Effector memory CD8-positive, alpha-beta T cell (primary cell): ENCODE results near the gene ISYNA1.

Experiments
- ATAC-seq: fragments of 150-1000 bp; cut with Tn5 transposase; replicated peaks from 2 replicates; pipeline ENCODE4 v1.10.0; 2021; ENCODE audit warnings: mild to moderate bottlenecking, moderate library complexity
- DNase-seq, 3 experiments: peaks; one replicate each; pipeline ENCODE4 v3.0.0; 2021
- H3K27ac Mint-ChIP-seq, 2 donors: one replicate each; pipeline ENCODE4 v1.8.0; 2022; ENCODE audit warnings: mild to moderate bottlenecking in 2 of 2, mixed read lengths in 2 of 2, moderate library complexity in 2 of 2
- H3K27me3 Mint-ChIP-seq, 2 donors: one replicate each; pipeline ENCODE4 v1.8.0; 2022; ENCODE audit warnings: mixed read lengths in 2 of 2
- H3K36me3 Mint-ChIP-seq: one replicate; pipeline ENCODE4 v1.8.0; 2022; ENCODE audit warnings: mild to moderate bottlenecking, moderate library complexity, mixed read lengths; ENCODE audit not compliant: insufficient read depth
- H3K4me1 Mint-ChIP-seq, 2 donors: one replicate each; pipeline ENCODE4 v1.8.0; 2022; ENCODE audit warnings: low read depth in 2 of 2, mixed read lengths in 2 of 2
- H3K4me3 Mint-ChIP-seq, 2 donors: one replicate each; pipeline ENCODE4 v1.8.0; 2022; ENCODE audit warnings: mild to moderate bottlenecking in 2 of 2, mixed read lengths in 2 of 2, moderate library complexity in 2 of 2
- H3K9me3 Mint-ChIP-seq, 2 donors: one replicate each; pipeline ENCODE4 v1.8.0; 2022; ENCODE audit warnings: mixed read lengths in 2 of 2

ISYNA1 gene

DNA sequence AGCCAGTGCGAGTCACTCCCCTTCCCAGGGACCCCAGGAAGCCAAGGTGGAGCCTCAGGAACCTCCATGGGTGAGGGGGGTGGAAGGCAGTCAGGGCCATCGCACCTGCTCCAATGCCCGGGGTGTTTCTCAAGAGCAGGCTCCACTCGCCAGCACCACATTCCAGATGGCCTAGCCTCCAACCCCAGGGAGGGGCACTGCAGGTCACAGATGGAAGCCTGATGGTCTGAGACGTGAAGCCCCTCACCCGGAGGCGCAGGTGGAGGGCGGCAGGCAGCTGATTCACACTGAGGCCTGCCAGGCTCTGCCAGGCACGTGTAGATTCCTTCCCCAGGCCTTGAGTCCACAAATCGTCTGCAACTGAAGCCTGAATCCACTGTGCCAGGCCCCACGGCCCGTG, 23.0 kb upstream of the ISYNA1 start:
- H3K27me3 Mint-ChIP-seq: no peaks in the 10 kb centered on the region
- H3K36me3 Mint-ChIP-seq: peaks cover 95% of the 10 kb centered on the region
- no peak for ATAC-seq
- no peak overlapping the region for H3K4me3 Mint-ChIP-seq
- H3K9me3 Mint-ChIP-seq: no peaks in the 10 kb centered on the region
- H3K4me1 Mint-ChIP-seq: peaks cover 18 to 26% of the 10 kb centered on the region in 2 donors
- peak overlapping the region in 1 of 2 donors; percentile 85 for H3K27ac Mint-ChIP-seq
- DNase-seq: no peak

- Mint-ChIP-seq H3K4me3 (peak overlapping the region in 1 of 2 donors; percentile 33), H3K27me3 (no peaks in the 10 kb centered on the region), H3K36me3 (peaks cover 96% of the 10 kb centered on the region), H3K9me3 (no peaks in the 10 kb centered on the region), H3K27ac (peak overlapping the region in 1 of 2 donors; percentile 73), H3K4me1 (peaks cover 10 to 19% of the 10 kb centered on the region in 2 donors)
- no peak for ATAC-seq
- DNase-seq: no peak
Measured at GRCh38 chr19:18457483-18458331, 19.8 kb upstream of the ISYNA1 start.

DNA sequence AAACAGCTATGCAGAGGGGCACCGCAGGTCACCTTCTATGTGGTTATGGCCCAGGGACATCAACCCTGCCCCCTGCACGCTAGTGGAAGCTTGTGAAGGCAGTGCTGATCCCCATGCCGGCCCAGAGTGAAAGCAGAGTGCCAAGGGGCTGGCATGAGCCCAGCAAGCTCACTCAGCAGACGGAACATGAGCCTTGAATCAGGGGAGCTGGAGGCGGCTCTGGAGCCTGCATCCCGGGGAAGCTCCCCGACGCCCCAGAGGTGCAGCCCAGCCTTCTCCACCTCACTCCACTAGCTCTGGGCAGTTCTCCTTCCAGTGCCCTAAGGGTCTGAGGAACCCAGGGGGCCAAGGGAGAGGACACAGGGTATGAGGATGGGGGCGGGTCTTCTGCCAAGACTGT, 19.0 kb upstream of the ISYNA1 start:
- Mint-ChIP-seq H3K9me3 (no peaks in the 10 kb centered on the region), H3K27me3 (no peaks in the 10 kb centered on the region), H3K4me3 (no peak overlapping the region), H3K4me1 (peaks cover 15 to 17% of the 10 kb centered on the region in 2 donors), H3K27ac (peak overlapping the region in 1 of 2 donors; percentile 77), H3K36me3 (peaks cover 93% of the 10 kb centered on the region)
- DNase-seq: no peak
- ATAC-seq: no peak

- peak overlapping the region in 1 of 2 donors; percentile 77 for H3K27ac Mint-ChIP-seq
- no peaks in the 10 kb centered on the region for H3K9me3 Mint-ChIP-seq
- no peak overlapping the region for H3K4me3 Mint-ChIP-seq
- no peak for DNase-seq
- no peaks in the 10 kb centered on the region for H3K27me3 Mint-ChIP-seq
- peaks cover 10 to 11% of the 10 kb centered on the region in 2 donors for H3K4me1 Mint-ChIP-seq
- no peak for ATAC-seq
- H3K36me3 Mint-ChIP-seq: peaks cover 93% of the 10 kb centered on the region
Measured at GRCh38 chr19:18456279-18456678, 18.3 kb upstream of the ISYNA1 start.

DNA sequence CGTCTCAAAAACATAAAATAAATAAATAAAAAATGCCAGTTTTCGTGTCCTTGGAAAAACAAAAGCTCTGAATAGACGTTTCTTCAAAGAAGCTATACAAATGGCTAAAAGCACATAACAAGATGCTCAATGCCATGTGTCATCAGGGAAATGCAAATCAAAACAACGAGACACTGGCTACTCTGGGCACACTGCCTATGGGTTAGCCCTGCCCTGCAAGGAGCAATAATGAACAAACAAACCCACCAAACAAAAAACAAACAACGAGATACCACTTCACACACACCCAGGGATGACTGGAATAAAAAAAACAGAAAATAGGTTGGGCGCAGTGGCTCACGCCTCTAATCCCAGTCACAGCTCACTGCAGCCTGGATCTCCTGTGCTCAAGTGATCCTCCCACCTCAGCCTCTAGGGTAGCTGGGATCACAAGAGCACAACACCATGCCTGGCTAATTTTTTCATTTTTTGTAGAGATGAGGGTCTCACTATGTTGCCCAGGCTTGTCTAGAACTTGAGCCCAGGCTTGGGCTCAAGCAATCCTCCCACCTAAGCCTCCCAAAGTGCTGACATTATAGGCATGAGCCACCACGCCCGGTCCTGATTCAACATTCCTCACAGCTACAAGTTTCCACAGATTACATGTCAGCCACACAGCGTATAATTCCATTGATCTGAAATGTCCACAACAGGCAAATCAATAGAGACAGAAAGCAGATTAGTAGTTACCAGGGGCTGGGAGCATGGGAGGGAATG, 15.5 kb upstream of the ISYNA1 start:
- peaks cover 11 to 16% of the 10 kb centered on the region in 2 donors for H3K4me1 Mint-ChIP-seq
- ATAC-seq (no peak), DNase-seq (no peak)
- peaks cover 92% of the 10 kb centered on the region for H3K36me3 Mint-ChIP-seq
- H3K4me3 Mint-ChIP-seq: peak overlapping the region in 1 of 2 donors; percentile 5
- no peaks in the 10 kb centered on the region for H3K9me3 Mint-ChIP-seq
- peak overlapping the region; percentile 22 to 40 for H3K27ac Mint-ChIP-seq
- H3K27me3 Mint-ChIP-seq: no peaks in the 10 kb centered on the region

DNA sequence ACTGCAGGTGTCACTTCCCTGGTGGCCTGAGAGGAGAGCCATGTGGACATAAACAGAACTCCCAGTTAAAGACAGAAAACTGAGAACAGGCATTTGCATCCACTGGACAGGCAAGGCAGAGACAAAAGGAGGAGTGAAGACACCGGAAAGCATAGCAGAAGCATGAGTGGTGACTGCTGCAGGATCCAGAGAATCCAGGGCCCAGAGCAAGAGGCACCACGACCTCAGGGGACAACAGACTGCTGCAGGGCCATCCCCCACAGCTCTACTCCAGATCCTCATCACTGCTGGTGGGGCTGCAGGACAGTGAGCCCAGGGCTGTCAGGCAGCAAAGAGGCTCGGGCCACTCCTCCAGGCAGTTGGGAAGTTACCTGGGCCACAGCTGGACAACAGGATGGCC, 14.5 kb upstream of the ISYNA1 start:
- DNase-seq: no peak
- Mint-ChIP-seq H3K4me1 (peaks cover 11 to 18% of the 10 kb centered on the region in 2 donors), H3K36me3 (peaks cover 92% of the 10 kb centered on the region), H3K27me3 (no peaks in the 10 kb centered on the region), H3K9me3 (no peaks in the 10 kb centered on the region), H3K4me3 (no peak overlapping the region), H3K27ac (peak overlapping the region in 1 of 2 donors; percentile 22)
- no peak for ATAC-seq

- H3K27ac Mint-ChIP-seq: peak overlapping the region; percentile 83 to 86
- peak; percentile 88 for ATAC-seq
- DNase-seq: peak; percentile 90 to 94 (median 93)
- H3K9me3 Mint-ChIP-seq: no peaks in the 10 kb centered on the region
- H3K4me1 Mint-ChIP-seq: peaks cover 9 to 13% of the 10 kb centered on the region in 2 donors
- H3K36me3 Mint-ChIP-seq: peaks cover 92% of the 10 kb centered on the region
- H3K4me3 Mint-ChIP-seq: peak overlapping the region in 1 of 2 donors; percentile 27
- no peaks in the 10 kb centered on the region for H3K27me3 Mint-ChIP-seq
Measured at GRCh38 chr19:18450931-18451836, 13.3 kb upstream of the ISYNA1 start.

DNA sequence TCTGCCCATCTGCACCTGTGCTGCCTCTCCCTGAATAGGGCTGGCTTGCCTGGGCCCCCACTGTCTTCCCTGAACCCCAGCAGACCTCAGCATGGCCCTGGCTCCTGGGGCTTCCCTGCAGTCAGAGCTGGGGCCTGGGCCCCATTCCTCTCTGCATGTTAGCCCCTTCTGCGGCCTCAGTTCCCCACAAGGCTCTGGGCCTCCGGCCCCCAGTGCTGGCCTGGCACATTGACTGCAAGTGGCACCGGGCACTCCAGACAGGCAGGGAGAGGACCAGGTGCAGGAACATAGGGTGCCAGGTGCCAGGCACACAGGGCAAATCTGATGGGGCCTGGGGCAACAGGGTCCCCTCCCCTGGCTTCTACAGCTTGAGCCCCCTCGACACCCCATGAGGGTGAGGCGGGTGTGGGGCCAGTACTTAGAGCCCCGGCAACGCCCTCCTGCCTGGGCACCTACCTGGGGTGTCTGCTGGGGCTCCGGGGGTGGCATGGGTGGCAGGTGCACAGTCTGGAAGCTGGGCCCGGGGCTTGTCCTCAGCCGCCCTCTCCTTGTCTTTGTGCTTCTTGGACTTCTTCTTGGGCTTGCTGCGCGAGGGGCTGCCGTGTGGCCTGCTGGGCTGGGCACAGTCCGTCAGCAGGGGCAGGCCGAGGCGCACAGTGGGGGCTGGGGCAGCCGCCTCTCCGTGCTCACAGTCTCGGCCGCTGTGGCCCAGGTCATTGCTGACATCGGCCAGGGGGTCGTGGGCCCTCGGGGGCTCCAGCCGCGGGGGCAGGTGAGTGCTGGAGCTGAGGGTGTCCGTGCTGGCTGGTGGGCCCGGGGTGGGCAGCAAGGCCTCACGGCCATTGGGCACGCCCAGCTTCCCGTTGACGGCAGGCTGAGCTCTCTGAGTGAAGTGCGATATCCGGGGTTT, 12.3 kb upstream of the ISYNA1 start:
- DNase-seq: no peak
- Mint-ChIP-seq H3K36me3 (peaks cover 91% of the 10 kb centered on the region), H3K4me3 (peak overlapping the region in 1 of 2 donors; percentile 27), H3K4me1 (peaks cover 8 to 9% of the 10 kb centered on the region in 2 donors), H3K9me3 (no peaks in the 10 kb centered on the region), H3K27ac (peak overlapping the region; percentile 83 to 86), H3K27me3 (no peaks in the 10 kb centered on the region)
- ATAC-seq: no peak

GRCh38 chr19:18449552-18449951, 11.6 kb upstream of the ISYNA1 start:
- peaks cover 91% of the 10 kb centered on the region for H3K36me3 Mint-ChIP-seq
- no peaks in the 10 kb centered on the region for H3K27me3 Mint-ChIP-seq
- peak overlapping the region in 1 of 2 donors; percentile 86 for H3K27ac Mint-ChIP-seq

DNA sequence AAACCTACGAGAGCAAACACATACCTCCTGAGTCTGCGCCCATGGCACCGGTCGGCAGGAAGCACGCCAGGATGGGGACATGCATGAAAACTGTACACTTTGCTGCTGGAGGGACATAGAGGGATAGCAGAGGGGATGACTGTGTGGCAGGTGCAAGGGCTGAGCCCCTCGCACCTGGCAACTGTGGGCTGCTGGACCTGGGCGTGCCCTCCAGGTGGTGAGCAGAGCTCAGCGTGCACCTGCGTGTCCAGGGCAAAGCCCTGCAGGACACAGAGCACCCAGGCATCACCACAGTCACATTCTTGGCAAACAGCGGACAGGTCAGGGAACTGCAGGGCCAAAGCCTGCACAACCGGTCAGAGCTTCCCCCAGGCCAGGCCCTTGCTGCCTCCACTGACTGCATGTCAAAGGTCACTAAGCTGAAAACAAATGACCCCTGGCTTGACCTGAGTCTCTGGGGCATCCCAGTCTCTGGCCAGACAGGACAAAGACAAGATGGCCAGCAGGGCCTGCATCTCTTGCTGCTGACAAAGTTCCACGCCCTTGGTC, 9.0 kb upstream of the ISYNA1 start:
- peaks cover 96% of the 10 kb centered on the region for H3K36me3 Mint-ChIP-seq
- H3K4me1 Mint-ChIP-seq: peaks cover 13 to 20% of the 10 kb centered on the region in 2 donors
- no peak for ATAC-seq
- no peaks in the 10 kb centered on the region for H3K27me3 Mint-ChIP-seq
- no peak for DNase-seq
- peak overlapping the region in 1 of 2 donors; percentile 53 for H3K27ac Mint-ChIP-seq
- H3K4me3 Mint-ChIP-seq: no peak overlapping the region
- peaks cover 6 to 9% of the 10 kb centered on the region in 2 donors for H3K9me3 Mint-ChIP-seq

More at GRCh38 chr19:18449552-18449951, 11.6 kb upstream of the ISYNA1 start:
- Mint-ChIP-seq H3K4me1 (peaks cover 8 to 9% of the 10 kb centered on the region in 2 donors), H3K9me3 (no peaks in the 10 kb centered on the region), H3K4me3 (no peak overlapping the region)
- ATAC-seq (no peak), DNase-seq (no peak)

DNA sequence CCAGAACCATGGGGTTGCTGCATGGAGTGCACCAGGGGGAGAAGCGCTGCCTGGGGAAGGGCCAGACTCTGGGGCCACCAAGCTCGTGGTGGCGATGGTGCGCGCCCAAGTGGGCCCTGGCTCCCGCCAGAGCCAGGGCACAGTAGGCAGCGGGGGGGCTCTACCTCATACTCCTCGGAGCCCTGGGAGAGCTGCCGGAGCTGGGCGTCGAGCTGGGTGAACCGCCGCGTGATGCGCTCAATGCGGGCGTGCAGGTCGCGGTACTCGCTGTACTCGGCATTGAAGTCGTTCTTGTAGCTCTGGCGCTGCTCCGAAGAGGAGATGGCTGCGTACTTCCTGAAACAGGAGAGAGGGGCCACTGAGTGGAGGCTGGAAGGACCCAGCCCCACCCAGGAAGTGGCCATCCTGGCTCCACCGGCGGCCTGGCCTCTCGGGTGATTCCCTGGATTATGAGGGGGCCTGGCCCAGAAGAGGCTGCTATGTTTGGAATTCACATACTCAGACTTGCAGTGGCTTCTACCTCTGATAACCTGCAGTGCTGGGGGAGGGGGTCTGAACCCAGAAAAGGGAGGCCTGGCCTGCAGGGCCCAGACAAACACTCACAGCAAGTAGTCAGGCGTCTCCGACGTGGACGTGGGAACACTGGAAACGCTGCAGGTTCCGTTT, 8.3 kb upstream of the ISYNA1 start:
- Mint-ChIP-seq H3K4me1 (peaks cover 16 to 25% of the 10 kb centered on the region in 2 donors), H3K27me3 (no peaks in the 10 kb centered on the region), H3K9me3 (peaks cover 7 to 9% of the 10 kb centered on the region in 2 donors), H3K27ac (peak overlapping the region in 1 of 2 donors; percentile 53), H3K36me3 (peaks cover 94% of the 10 kb centered on the region), H3K4me3 (no peak overlapping the region)
- DNase-seq: no peak
- ATAC-seq: no peak
